WERI-Rb-1 (cell line): ENCODE measurements around the gene WDR1.

Source experiments
- DNase-seq: peaks from one replicate; pipeline ENCODE4 v3.0.0-alpha.2; 2020
- H3K27ac ChIP-seq: fragments of 250-450 bp; sonication (Bioruptor Pico); 2 replicates; pipeline ENCODE4 v1.5.1; 2020; ENCODE audit warnings: mild to moderate bottlenecking, moderate library complexity
- H3K27me3 ChIP-seq: fragments of 250-450 bp; sonication (Bioruptor Pico); 2 replicates; pipeline ENCODE4 v1.5.1; 2021; ENCODE audit warnings: mild to moderate bottlenecking, low read depth, moderate library complexity; ENCODE audit not compliant: insufficient read depth, severe bottlenecking
- H3K36me3 ChIP-seq: fragments of 250-450 bp; sonication (Bioruptor Pico); 2 replicates; pipeline ENCODE4 v1.5.1; 2020; ENCODE audit warnings: mild to moderate bottlenecking, moderate library complexity
- H3K4me3 ChIP-seq: 2 replicates; pipeline ENCODE4 v1.5.1; 2011; ENCODE audit warnings: low read depth, mild to moderate bottlenecking, control low read depth, low read length
- H3K9me3 ChIP-seq: fragments of 250-450 bp; sonication (Bioruptor Pico); 2 replicates; pipeline ENCODE4 v1.5.1; 2021; ENCODE audit warnings: mild to moderate bottlenecking, moderate library complexity; ENCODE audit not compliant: severe bottlenecking
- CTCF ChIP-seq: IDR thresholded peaks from 2 replicates; pipeline ENCODE4 v1.5.1; 2011; ENCODE audit warnings: low read depth, mild to moderate bottlenecking, control low read depth, inconsistent platforms, low read length

Gene WDR1

GRCh38 chr4:10096978-10097335, 19.6 kb downstream of the WDR1 start:
- H3K36me3 ChIP-seq: peaks cover 94% of the 10 kb centered on the region
- no peak for TF ChIP-seq CTCF
- no peaks in the 10 kb centered on the region for H3K9me3 ChIP-seq
- H3K27ac ChIP-seq: peak overlapping the region; percentile 46
- no peak overlapping the region for H3K4me3 ChIP-seq
- no peak for DNase-seq
- no peaks in the 10 kb centered on the region for H3K27me3 ChIP-seq

GRCh38 chr4:10096201-10096977, 20.2 kb downstream of the WDR1 start:
- H3K9me3 ChIP-seq: no peaks in the 10 kb centered on the region
- H3K27me3 ChIP-seq: no peaks in the 10 kb centered on the region
- H3K36me3 ChIP-seq: peaks cover 94% of the 10 kb centered on the region
- H3K4me3 ChIP-seq: no peak overlapping the region
- DNase-seq: no peak
- no peak for TF ChIP-seq CTCF
- peak overlapping the region; percentile 46 for H3K27ac ChIP-seq

GRCh38 chr4:10095296-10095991, 21.2 kb downstream of the WDR1 start:
- Histone ChIP-seq H3K27ac (no peak overlapping the region; the same call in 1 of the 2 replicates), H3K36me3 (peaks cover 94% of the 10 kb centered on the region), H3K9me3 (no peaks in the 10 kb centered on the region), H3K4me3 (no peak overlapping the region), H3K27me3 (no peaks in the 10 kb centered on the region)
- TF ChIP-seq CTCF: no peak
- DNase-seq: no peak

- Histone ChIP-seq H3K4me3 (no peak overlapping the region), H3K36me3 (peaks cover 96% of the 10 kb centered on the region), H3K27ac (no peak overlapping the region), H3K9me3 (no peaks in the 10 kb centered on the region), H3K27me3 (no peaks in the 10 kb centered on the region)
- TF ChIP-seq CTCF: no peak
- DNase-seq: no peak
Measured at GRCh38 chr4:10094841-10095240, 21.8 kb downstream of the WDR1 start.

GRCh38 chr4:10093801-10094552, 22.6 kb downstream of the WDR1 start:
- Histone ChIP-seq H3K36me3 (peaks cover 99% of the 10 kb centered on the region), H3K4me3 (no peak overlapping the region), H3K27me3 (no peaks in the 10 kb centered on the region), H3K27ac (no peak overlapping the region), H3K9me3 (no peaks in the 10 kb centered on the region)
- no peak for TF ChIP-seq CTCF
- DNase-seq: no peak
